AG20443 (cell line): Measurements from ENCODE around the gene VIPR2.

Source experiments
- DNase-seq: peaks from one replicate; pipeline ENCODE4 v3.0.0; 2012; ENCODE audit warnings: low spot score, mixed read lengths

Gene VIPR2

DNA sequence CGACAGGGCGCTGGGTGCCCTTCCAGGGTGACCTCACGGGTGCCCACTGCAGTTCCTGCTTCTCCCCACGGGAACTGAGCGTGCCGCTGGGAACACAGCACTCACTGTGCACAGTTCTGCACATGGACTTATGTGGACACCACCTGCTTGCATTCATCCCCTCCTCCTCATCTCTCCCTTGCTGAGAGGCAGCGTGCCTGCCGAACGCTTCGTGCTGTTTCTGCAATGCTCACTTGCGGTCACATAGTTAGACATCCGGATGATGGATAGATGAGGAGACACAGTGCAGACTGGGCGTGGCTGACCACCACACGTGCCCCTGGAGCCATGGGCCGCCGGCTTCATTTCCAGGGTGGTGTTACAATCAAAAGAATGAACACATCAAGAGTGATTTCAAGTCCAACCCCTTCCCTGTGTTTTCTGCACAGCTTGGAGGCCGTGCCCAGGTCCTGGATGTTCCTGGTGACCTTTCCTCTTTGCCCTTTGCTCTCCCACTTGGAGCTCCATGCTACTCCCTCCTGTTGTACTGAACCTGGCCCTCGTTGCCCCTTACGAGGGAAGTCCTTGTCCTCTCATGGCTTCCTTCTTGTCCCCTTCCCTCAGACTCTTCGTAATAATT is 119.4 kb downstream of the VIPR2 start:
- DNase-seq = peak; percentile 28

GRCh38 chr7:159024280-159024951 is 120.3 kb downstream of the VIPR2 start:
- DNase-seq = no peak

GRCh38 chr7:159023746-159024145 is 120.9 kb downstream of the VIPR2 start:
- no peak for DNase-seq

GRCh38 chr7:159023206-159023605 is 121.5 kb downstream of the VIPR2 start:
- no peak for DNase-seq

DNA sequence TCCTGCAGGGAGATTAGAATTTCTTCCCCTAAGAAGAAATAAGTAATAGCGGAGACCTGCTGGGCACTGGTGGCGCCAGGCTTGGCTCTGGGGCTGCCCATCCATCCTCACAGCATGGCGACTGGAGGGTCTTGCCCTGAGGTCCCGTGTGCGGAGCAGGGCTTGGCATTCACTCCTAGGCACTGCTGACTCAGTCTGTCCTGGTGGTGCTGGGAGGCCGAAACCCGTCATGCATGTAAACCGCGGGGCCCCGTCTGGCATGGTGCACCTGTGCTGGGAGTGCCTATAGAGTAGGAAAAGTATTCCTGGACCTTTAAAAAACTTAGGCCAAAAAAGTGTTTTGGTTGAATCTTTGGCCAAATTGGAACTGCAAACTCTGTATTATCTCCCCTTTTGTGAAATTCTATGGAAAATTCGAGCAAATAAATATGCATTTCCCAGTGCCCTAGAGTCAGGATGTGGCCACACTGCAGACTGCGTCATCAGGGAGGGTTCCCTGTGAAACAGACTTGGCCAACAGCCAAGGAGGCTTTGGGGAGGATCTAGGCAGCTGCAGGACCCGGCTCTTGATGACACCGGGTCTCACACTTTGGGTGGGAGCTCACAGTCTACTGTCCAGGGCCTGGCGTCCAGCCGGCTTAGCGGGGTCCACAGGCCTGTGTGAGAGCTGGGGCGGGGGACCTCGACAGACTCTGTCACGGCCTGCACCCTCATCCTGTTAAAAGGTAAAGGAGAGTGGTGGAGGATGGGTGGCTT is 122.3 kb downstream of the VIPR2 start:
- DNase-seq = no peak

GRCh38 chr7:159020987-159021386 is 123.7 kb downstream of the VIPR2 start:
- no peak for DNase-seq

DNA sequence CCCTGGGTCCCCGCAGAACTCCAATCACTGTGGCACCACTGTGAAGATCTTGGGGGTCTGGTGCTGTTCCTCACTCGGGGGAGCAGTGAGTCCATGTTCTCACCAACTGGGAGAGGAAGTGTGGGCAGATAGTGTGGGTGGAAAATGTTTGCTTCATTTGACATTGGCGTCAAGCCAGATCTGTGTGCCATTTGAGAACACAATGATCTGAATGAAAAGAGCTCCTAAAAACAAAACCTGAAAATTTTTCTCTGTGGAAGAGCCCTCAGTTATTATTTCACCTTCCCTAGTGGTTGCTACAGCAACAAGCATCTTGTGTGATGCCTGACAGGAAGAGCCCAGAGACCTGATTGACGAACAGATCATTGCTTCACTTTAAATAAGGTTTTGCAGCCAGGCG is 125.6 kb downstream of the VIPR2 start:
- DNase-seq = no peak

- DNase-seq = no peak
Observed at GRCh38 chr7:159017741-159018140, 126.9 kb downstream of the VIPR2 start.

DNA sequence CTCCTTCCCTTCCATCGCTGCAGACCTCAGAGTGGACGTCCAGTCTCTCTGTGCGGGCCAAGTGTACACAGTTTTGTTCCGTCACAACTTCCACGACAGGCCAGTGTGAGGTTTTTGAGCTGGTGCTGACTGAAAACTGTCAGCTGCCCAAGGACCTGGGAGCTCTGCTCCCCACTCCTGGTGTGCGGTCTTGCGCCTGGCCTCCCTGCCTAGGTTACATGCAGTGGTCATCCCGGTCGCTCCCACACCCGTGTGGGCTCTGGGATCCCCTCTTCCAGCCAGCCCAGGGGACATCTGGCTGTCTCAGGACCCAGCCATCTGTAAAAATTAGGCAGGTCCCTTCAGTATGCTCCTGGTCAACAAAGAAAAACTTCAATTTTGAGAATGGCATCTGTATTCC is 127.5 kb downstream of the VIPR2 start:
- no peak for DNase-seq

GRCh38 chr7:159016591-159016990 is 128.1 kb downstream of the VIPR2 start:
- DNase-seq = no peak

- peak; percentile 64 for DNase-seq
Observed at GRCh38 chr7:159015454-159016410, 128.9 kb downstream of the VIPR2 start.

GRCh38 chr7:159015081-159015453 is 129.6 kb downstream of the VIPR2 start:
- no peak for DNase-seq

- no peak for DNase-seq
Observed at GRCh38 chr7:159014297-159015062, 130.2 kb downstream of the VIPR2 start.

- no peak for DNase-seq
Observed at GRCh38 chr7:159013825-159014289, 130.8 kb downstream of the VIPR2 start.

DNA sequence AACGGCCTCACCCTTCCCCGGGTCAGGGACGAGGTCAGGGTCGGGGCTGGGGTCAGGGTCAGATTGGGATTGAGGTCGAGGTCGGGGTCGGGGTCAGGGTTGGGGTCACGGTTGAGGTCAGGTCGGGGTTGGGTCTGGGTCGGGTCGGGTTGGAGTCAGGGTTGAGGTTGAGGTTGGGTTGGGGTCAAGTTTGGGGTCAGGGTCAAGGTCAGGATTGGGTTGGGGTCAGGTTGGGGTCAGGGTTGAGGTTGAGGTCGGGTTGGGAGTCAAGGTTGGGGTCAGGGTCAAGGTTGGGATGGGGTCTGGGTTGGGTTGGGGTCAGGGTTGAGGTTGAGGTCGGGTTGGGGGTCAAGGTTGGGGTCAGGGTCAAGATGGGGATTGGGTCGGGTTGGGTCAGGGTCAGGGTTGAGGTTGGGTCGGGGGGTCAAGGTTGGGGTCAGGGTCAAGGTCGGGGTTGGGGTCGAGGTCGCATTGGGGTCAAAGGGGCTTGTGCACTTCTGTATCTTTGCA is 131.4 kb downstream of the VIPR2 start:
- no peak for DNase-seq

- DNase-seq = no peak
Observed at GRCh38 chr7:159012353-159013069, 132.2 kb downstream of the VIPR2 start.

- DNase-seq = no peak
Observed at GRCh38 chr7:159011722-159012022, 133.0 kb downstream of the VIPR2 start.

DNA sequence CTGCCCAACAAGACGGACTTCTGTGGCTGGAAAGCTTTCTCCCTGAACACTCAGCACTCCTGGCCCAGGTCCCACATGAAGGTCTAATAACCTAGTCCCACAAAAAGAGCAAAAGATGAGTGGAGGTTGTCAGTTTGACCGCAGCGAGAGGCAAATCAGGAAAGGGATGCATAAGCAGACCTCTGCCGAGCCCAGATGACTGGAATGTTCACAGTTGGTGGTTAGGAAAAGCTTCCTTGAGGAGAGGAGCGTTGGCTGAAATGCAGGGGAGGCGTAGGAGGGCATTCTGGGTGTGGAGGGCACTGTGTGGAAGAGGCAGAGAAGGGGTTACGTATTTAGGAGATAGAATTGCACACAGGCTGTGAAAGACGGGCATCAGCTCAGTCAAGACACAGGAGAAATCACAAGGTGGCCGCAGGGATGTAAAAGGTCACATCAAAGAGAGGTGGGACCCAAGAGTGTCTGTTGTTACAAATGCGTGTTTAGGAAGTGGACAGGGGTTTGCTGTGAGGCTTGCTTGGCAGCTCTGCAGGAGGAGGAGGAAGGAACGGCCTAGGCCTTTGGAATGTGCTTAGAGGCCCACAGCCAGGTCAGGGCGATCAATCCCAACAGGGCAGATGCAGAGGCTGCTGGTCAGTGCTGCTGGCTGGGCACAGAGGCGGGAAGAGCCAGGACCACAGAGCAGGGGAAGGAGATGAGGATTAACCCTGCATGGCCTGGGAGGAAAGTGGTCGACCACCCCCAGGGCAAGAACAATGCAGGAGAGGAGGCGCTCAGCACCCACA is 133.5 kb downstream of the VIPR2 start:
- no peak for DNase-seq

DNA sequence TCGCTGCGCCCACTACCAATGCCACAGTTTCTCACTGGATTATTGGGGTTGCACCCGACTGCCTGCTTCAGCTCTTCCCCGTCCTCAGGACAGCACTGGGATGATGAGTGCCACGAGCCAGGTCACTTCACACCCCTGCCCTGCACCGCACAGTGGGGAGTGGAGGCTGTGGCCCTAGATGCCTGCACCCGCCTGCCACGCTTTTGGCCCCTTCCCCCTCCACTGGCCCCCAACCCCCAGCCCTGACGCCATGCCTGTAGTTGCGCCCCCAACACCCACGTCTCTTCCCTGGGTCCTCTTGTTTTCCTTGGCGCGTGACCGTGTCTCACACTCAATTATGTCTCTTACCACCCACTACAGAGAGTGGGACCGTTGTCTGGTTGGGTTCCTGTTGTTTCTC is 134.3 kb downstream of the VIPR2 start:
- no peak for DNase-seq

DNA sequence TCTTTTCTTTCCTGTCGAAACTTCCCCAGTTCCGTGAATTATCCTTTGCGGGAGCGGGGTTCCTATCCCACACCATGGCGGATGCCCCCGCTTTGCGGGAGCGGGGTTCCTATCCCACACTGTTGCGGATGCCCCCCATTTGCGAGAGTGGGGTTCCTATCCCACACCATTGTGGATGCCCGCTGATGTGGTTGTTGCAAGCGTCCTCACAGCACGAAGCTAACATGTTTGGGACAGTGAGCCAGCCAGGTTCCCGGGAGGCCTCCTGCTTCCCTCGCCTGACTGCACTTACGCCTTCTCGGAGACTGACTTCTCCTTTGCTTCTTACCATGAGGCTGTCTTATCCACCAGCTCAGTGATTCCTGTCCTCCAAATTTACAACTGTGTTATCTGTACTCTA is 134.7 kb downstream of the VIPR2 start:
- no peak for DNase-seq
